ENCODE data around the gene ORC6. TPM values are rescaled to one million over a fixed set of nuclear protein-coding genes. Genes with fewer than 3 reads are reported as not detected.

ORC6 gene
- total and polyA plus RNA-seq, 9 of the 15 experiments (the other 6 are each of a cell fraction or from before 2014, with no cell fraction given) = 18.7 to 71.4 (median 47.0) TPM

- no peak for TF ChIP-seq ZBTB34 (CRISPR knock-in tag; IDR thresholded peaks at IDR 0.05)
- no peak for TF ChIP-seq SMC3 (conservative IDR thresholded peaks at IDR 0.05; ENCODE audit: insufficient read depth, low read depth, low read length)
- TF ChIP-seq TARDBP (IDR thresholded peaks at IDR 0.05) = no peak
- TF ChIP-seq PML (IDR thresholded peaks at IDR 0.05; ENCODE audit: low read length) = 0 out of 2 replicates have a peak, but pooled peaks have one; percentile 39
- TF ChIP-seq ZC3H4 (CRISPR knock-in tag; IDR thresholded peaks at IDR 0.05; ENCODE audit: borderline replicate concordance) = no peak
- no peak for TF ChIP-seq TAF9B (IDR thresholded peaks at IDR 0.05; ENCODE audit: partially characterized antibody)
- TF ChIP-seq ZNF778 (CRISPR knock-in tag; IDR thresholded peaks at IDR 0.05) = no peak
- no peak for TF ChIP-seq CCNT2 (IDR thresholded peaks at IDR 0.05; ENCODE audit: borderline replicate concordance, extremely low read depth, insufficient read length, low read depth, low read length)
- TF ChIP-seq MBD2 (IDR thresholded peaks at IDR 0.05; ENCODE audit: borderline replicate concordance, low read depth) = peak; percentile 85; the same call in 1 of the 2 replicates
- TF ChIP-seq, protein P1, sequence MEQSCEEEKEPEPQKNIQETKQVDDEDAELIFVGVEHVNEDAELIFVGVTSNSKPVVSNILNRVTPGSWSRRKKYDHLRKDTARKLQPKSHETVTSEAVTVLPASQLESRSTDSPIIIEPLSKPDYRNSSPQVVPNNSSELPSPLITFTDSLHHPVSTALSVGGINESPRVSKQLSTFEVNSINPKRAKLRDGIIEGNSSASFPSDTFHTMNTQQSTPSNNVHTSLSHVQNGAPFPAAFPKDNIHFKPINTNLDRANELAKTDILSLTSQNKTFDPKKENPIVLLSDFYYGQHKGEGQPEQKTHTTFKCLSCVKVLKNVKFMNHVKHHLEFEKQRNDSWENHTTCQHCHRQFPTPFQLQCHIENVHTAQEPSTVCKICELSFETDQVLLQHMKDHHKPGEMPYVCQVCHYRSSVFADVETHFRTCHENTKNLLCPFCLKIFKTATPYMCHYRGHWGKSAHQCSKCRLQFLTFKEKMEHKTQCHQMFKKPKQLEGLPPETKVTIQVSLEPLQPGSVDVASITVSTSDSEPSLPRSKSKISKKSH (CRISPR knock-in tag; IDR thresholded peaks at IDR 0.05) = no peak
- TF ChIP-seq, protein P2, sequence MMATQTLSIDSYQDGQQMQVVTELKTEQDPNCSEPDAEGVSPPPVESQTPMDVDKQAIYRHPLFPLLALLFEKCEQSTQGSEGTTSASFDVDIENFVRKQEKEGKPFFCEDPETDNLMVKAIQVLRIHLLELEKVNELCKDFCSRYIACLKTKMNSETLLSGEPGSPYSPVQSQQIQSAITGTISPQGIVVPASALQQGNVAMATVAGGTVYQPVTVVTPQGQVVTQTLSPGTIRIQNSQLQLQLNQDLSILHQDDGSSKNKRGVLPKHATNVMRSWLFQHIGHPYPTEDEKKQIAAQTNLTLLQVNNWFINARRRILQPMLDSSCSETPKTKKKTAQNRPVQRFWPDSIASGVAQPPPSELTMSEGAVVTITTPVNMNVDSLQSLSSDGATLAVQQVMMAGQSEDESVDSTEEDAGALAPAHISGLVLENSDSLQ (IDR thresholded peaks at IDR 0.05) = no peak
- peak; percentile 36 for TF ChIP-seq FIP1L1 (IDR thresholded peaks at IDR 0.05; ENCODE audit: low read depth, low read length, poor library complexity, severe bottlenecking)
- peak in 2 of 3 experiments; percentile 28 to 40 for TF ChIP-seq YY1 (IDR thresholded peaks at IDR 0.05; ENCODE audit: borderline replicate concordance in 1 of 3, control insufficient read depth in 1 of 3, extremely low read depth in 1 of 3, insufficient read depth in 3 of 3, insufficient read length in 1 of 3, insufficient replicate concordance in 2 of 3, low read depth in 1 of 3, low read length in 2 of 3)
- no peak for TF ChIP-seq POLR3A (IDR thresholded peaks at IDR 0.05; ENCODE audit: borderline replicate concordance, extremely low read depth, insufficient read depth, insufficient read length)
- TF ChIP-seq TOE1 (IDR thresholded peaks at IDR 0.05; ENCODE audit: borderline replicate concordance) = 0 out of 2 replicates have a peak, but pooled peaks have one; percentile 36
- TF ChIP-seq TOE1 (CRISPR knock-in tag; IDR thresholded peaks at IDR 0.05; ENCODE audit: borderline replicate concordance, low read depth) = no peak
- TF ChIP-seq RBBP5 (IDR thresholded peaks at IDR 0.05; ENCODE audit: borderline replicate concordance, insufficient read depth, low read length, poor library complexity, severe bottlenecking) = peak; percentile 74
- no peak for TF ChIP-seq ZNF780A (CRISPR knock-in tag; IDR thresholded peaks at IDR 0.05)
- TF ChIP-seq CHCHD3 (CRISPR knock-in tag; IDR thresholded peaks at IDR 0.05) = no peak
These were observed at the start of gene ORC6 (continued) for GRCh38 chr16:46689365-46690280.
